Left lung (tissue), 10 donors: ENCODE data around the gene REEP6. TPM values are rescaled to one million over a fixed set of nuclear protein-coding genes. Genes with fewer than 3 reads are reported as not detected.

Source experiments
- ATAC-seq: fragments of 200-7000 bp; cut with Tn5 transposase; one replicate; pipeline ENCODE4 v1.9.1; 2020; ENCODE audit warnings: moderate library complexity
- DNase-seq, 4 donors: peaks; one replicate each; pipeline ENCODE4 v3.0.0-alpha.2; 2013 to 2020
- H3K27ac ChIP-seq, 2 donors: fragments of 200-600 bp; sonication (generic) in 1 of 2; one replicate each; pipeline versions ENCODE4 v1.5.0 to v1.8.0; 2020 to 2021
- H3K27me3 ChIP-seq, 2 donors: fragments of 200-600 bp; sonication (generic) in 1 of 2; one replicate each; pipeline versions ENCODE4 v1.5.0 to v1.8.0; 2020 to 2021
- H3K36me3 ChIP-seq, 2 donors: fragments of 200-600 bp; sonication (generic) in 1 of 2; one replicate each; pipeline versions ENCODE4 v1.5.0 to v1.8.0; 2020 to 2021
- H3K4me1 ChIP-seq, 2 donors: fragments of 200-600 bp; one replicate each; pipeline ENCODE4 v1.8.0; 2021
- H3K4me3 ChIP-seq, 2 donors: fragments of 200-600 bp; sonication (generic) in 1 of 2; one replicate each; pipeline versions ENCODE4 v1.5.0 to v1.8.0; 2020 to 2021; ENCODE audit warnings: mild to moderate bottlenecking in 1 of 2
- H3K9me3 ChIP-seq, 2 donors: fragments of 200-600 bp; sonication (generic) in 1 of 2; one replicate each; pipeline versions ENCODE4 v1.5.0 to v1.8.0; 2020 to 2021
- intact Hi-C, 2 donors: fragments of 100-400 bp; cut with DNase I; formaldehyde crosslinking; loops; one replicate each; pipeline versions ENCODE4 v1.11.2 to v1.14.2; 2022
- polyA plus RNA-seq, 6 donors: library from polyadenylated mRNA; unstranded; fragments of 120-200 nt; gene quantifications; one replicate each; pipeline ENCODE4 v1.2.1, GENCODE V29; 2013; ENCODE audit not compliant: insufficient read length in 6 of 6
- total RNA-seq, 2 donors: library from RNA; stranded (reverse); fragmentation: NEBNext Ultra II Directional; extraction: Animal tissue kit (Norgen Biotek cat#: 25700); gene quantifications; one replicate each; pipeline ENCODE4 v1.2.1, GENCODE V29; 2021
- TF ChIP-seq, protein P1 (sequence below), 2 donors: fragments of 200-600 bp; sonication (generic) in 1 of 2; IDR thresholded peaks; one replicate each; pipeline versions ENCODE4 v1.5.0 to v1.8.0; 2021; ENCODE audit warnings: antibody characterized with exemption in 2 of 2
- donor health status: DM: no; HTN: yes; CAD: no.
- donor health status: DM: no; HTN: no; CAD: no.

The REEP6 gene
- total and polyA plus RNA-seq, 8 donors, result 1.6 to 5.9 (median 3.7) TPM

DNA sequence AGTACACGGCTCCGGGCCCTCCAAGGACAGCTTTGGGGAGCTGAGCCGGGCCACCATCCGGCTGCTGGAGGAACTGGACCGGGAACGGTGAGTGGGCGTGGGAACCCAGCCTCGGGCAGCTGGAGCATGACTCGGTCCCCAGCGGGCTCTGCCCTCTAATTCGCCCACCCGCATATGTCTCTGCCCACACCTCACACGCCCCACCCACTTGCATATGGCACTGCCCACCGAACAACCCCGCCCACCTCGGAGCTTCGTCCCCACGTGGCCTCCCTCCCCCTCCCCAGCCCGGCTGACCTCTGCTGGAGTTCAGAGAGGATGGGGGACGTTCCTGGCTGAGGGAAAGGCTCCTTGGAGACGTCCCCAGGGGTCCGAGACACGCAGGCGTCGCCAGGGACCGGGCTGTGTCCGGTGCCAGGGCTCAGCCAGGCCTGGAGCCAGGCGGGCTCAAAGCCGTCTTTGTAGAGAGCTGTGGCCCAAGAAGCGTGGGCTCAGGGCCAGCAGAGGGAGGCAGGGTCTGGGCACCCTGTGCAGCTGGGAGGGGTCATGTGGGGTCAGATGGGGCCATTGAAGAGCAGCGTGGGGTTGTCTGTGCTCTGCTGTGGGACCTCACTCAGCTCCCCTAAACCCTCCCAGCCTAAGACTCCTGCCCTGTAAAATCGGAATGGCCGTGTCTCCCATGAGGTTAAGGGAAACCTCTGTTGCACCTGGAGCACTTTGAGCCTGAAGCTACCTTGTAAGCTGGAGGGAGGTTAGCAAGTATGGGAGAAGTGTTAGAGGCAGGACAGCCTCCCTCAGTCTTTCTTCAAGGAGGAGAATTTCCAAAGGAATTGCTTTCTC is 37.2 kb upstream of the REEP6 start:
- intact Hi-C loops, result no loop called here
- H3K27me3 ChIP-seq, result peaks cover 84 to 100% of the 10 kb centered on the region in 2 donors
- no peak overlapping the region for H3K4me3 ChIP-seq
- no peaks in the 10 kb centered on the region for H3K9me3 ChIP-seq
- no peak overlapping the region for H3K27ac ChIP-seq
- no peaks in the 10 kb centered on the region for H3K36me3 ChIP-seq
- TF ChIP-seq, protein P1, sequence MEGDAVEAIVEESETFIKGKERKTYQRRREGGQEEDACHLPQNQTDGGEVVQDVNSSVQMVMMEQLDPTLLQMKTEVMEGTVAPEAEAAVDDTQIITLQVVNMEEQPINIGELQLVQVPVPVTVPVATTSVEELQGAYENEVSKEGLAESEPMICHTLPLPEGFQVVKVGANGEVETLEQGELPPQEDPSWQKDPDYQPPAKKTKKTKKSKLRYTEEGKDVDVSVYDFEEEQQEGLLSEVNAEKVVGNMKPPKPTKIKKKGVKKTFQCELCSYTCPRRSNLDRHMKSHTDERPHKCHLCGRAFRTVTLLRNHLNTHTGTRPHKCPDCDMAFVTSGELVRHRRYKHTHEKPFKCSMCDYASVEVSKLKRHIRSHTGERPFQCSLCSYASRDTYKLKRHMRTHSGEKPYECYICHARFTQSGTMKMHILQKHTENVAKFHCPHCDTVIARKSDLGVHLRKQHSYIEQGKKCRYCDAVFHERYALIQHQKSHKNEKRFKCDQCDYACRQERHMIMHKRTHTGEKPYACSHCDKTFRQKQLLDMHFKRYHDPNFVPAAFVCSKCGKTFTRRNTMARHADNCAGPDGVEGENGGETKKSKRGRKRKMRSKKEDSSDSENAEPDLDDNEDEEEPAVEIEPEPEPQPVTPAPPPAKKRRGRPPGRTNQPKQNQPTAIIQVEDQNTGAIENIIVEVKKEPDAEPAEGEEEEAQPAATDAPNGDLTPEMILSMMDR (IDR thresholded peaks at IDR 0.05), result no peak
- no peak for ATAC-seq
- DNase-seq, result peak in 1 of 4 donors; percentile 70
- peaks cover 0 to 23% of the 10 kb centered on the region in 2 donors for H3K4me1 ChIP-seq

DNA sequence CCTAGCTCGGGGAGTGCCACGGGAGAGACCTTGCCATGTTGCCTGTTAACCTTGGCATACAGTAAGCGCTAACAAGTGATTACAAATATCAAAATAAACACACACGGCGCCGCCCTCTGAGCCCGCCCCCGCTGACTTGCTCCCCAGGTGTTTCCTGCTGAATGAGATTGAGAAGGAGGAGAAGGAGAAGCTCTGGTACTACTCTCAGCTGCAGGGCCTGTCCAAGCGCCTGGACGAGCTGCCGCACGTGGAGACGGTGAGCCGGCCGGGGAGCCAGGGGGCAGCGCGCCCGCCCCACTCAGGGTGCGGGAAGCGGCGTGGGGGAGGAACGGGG is 36.0 kb upstream of the REEP6 start:
- intact Hi-C loops, result no loop called here
- no peak for DNase-seq

DNA sequence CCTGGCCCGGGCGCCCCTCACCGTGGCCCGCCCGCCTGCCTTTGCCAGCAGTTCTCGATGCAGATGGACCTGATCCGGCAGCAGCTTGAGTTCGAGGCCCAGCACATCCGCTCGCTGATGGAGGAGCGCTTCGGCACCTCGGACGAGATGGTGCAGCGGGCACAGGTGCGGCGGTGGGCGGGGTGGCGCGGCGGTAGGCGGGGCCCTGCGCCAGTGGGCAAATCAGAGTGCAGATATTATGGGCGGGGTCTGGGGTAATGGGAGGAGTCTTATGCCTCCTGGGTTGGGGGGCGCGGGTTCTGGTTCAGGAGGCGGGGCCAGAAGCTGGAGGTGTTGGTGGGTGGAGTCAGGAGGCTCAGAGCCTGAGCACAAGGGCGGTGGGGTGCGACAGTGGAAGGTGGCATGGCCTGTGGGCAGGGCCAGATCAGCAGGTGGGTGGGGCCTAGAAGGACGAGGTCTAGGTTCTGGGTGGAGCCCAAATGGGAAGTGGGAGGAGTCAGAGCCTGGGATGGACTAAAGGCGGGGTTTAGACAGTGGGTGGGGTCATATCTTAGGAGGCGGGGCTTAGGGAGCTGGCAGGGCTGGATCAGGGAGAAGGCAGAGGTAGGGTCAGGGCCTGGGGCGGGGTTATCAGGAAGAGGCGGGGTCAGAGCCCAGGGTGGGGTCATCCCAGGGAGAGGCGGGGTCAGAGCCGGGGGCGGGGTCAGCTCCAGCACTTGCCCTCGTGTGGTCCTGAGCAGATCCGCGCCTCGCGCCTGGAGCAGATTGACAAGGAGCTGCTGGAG is 35.5 kb upstream of the REEP6 start:
- no peak overlapping the region for H3K27ac ChIP-seq
- peaks cover 0 to 23% of the 10 kb centered on the region in 2 donors for H3K4me1 ChIP-seq
- DNase-seq, result peak in 1 of 4 donors; percentile 72
- no peak overlapping the region for H3K4me3 ChIP-seq
- peaks cover 70 to 90% of the 10 kb centered on the region in 2 donors for H3K27me3 ChIP-seq
- peaks cover 0 to 7% of the 10 kb centered on the region in 2 donors for H3K36me3 ChIP-seq
- TF ChIP-seq, protein P1 (IDR thresholded peaks at IDR 0.05), result no peak
- H3K9me3 ChIP-seq, result no peaks in the 10 kb centered on the region
- peak; percentile 56 for ATAC-seq
- intact Hi-C loops, result no loop called here

More for the DNA sequence above, 36.0 kb upstream of the REEP6 start:
- Histone ChIP-seq H3K27me3 (peaks cover 75 to 95% of the 10 kb centered on the region in 2 donors), H3K4me1 (peaks cover 0 to 23% of the 10 kb centered on the region in 2 donors), H3K36me3 (peaks cover 0 to 1% of the 10 kb centered on the region in 2 donors), H3K9me3 (no peaks in the 10 kb centered on the region), H3K4me3 (no peak overlapping the region), H3K27ac (no peak overlapping the region)
- TF ChIP-seq, protein P1 (IDR thresholded peaks at IDR 0.05), result no peak
- ATAC-seq, result peak; percentile 5

DNA sequence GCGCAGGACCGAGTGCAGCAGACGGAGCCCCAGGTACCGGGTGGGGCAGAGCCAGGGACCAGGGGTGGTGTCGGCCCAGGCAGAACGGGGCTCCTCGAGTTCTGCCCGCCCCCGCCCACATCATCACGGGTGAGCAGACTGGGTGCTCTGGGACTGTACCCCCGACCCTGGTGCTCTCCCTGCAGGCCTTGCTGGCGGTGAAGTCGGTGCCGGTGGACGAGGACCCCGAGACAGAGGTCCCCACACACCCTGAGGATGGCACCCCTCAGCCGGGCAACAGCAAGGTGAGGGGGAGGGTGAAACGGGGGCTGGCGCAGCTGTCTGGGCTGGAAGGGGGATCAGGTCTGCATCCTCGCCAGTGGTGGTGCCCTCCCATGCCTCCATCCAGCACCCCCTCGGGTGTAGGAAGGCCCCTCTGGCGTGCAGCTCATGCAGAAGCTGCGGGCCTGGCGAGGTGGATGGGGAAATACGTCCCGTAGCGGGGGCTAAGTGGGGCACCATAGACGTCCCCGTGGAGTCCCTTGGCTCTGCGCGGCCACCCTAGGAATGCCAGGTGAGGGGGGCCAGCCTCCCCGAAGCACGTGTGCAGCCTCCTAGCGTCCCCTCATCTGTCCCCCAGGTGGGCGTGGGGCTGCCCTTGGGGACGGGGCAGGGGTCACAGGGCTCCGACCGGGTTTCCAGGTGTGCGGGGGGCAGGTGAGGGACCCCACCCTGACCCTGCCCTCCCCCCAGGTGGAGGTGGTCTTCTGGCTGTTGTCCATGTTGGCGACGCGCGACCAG is 34.7 kb upstream of the REEP6 start:
- no peak overlapping the region for H3K4me3 ChIP-seq
- peaks cover 0 to 23% of the 10 kb centered on the region in 2 donors for H3K4me1 ChIP-seq
- TF ChIP-seq, protein P1 (IDR thresholded peaks at IDR 0.05), result no peak
- ATAC-seq (no peak), DNase-seq (no peak)
- peaks cover 62 to 82% of the 10 kb centered on the region in 2 donors for H3K27me3 ChIP-seq
- H3K9me3 ChIP-seq, result no peaks in the 10 kb centered on the region
- peaks cover 0 to 14% of the 10 kb centered on the region in 2 donors for H3K36me3 ChIP-seq
- no peak overlapping the region for H3K27ac ChIP-seq
- intact Hi-C loops, result no loop called here
